Hepatocyte (in vitro differentiated cells): Measurements from ENCODE around the gene PLPP4. TPM values are rescaled to one million over a fixed set of nuclear protein-coding genes. Genes with fewer than 3 reads are reported as not detected.

ENCODE experiments used
- DNase-seq: peaks from one replicate; pipeline ENCODE4 v3.0.0-alpha.2; 2016; ENCODE audit warnings: low spot score
- H2AFZ ChIP-seq: fragments of 200-600 bp; sonication (generic); 2 replicates; pipeline ENCODE4 v1.6.0; 2016; ENCODE audit warnings: antibody characterized with exemption, mild to moderate bottlenecking
- H3K27ac ChIP-seq: fragments of 200-600 bp; sonication (generic); 2 replicates; pipeline ENCODE4 v1.5.1; 2016; ENCODE audit warnings: mild to moderate bottlenecking
- H3K27me3 ChIP-seq: fragments of 200-600 bp; sonication (generic); 2 replicates; pipeline ENCODE4 v1.6.1; 2016
- H3K36me3 ChIP-seq: fragments of 200-600 bp; sonication (generic); replicated peaks from 2 replicates; pipeline ENCODE4 v1.5.1; 2016; ENCODE audit warnings: low read depth; ENCODE audit not compliant: insufficient read depth
- H3K4me1 ChIP-seq: fragments of 200-600 bp; sonication (generic); 2 replicates; pipeline ENCODE4 v1.5.1; 2016; ENCODE audit warnings: mild to moderate bottlenecking, moderate library complexity; ENCODE audit not compliant: insufficient read depth
- H3K4me2 ChIP-seq: fragments of 200-600 bp; sonication (generic); 2 replicates; pipeline ENCODE4 v1.6.0; 2016
- H3K4me3 ChIP-seq: fragments of 200-600 bp; sonication (generic); 2 replicates; pipeline ENCODE4 v1.5.1; 2016; ENCODE audit warnings: mild to moderate bottlenecking
- H3K79me2 ChIP-seq: fragments of 200-600 bp; sonication (generic); 2 replicates; pipeline ENCODE4 v1.6.0; 2017; ENCODE audit warnings: mild to moderate bottlenecking
- H3K9me2 ChIP-seq: fragments of 200-600 bp; sonication (generic); replicated peaks from 2 replicates; pipeline ENCODE4 v1.6.0; 2017; ENCODE audit warnings: mild to moderate bottlenecking; ENCODE audit not compliant: insufficient read depth
- H3K9me3 ChIP-seq: fragments of 200-600 bp; sonication (generic); 2 replicates; pipeline ENCODE4 v1.5.1; 2016; ENCODE audit warnings: low read depth, mild to moderate bottlenecking
- H4K20me1 ChIP-seq: fragments of 200-600 bp; sonication (generic); 2 replicates; pipeline ENCODE4 v1.6.0; 2016; ENCODE audit warnings: mild to moderate bottlenecking; ENCODE audit not compliant: insufficient read depth, poor library complexity, severe bottlenecking
- CTCF ChIP-seq: fragments of 200-600 bp; sonication (generic); IDR thresholded peaks from 2 replicates; pipeline ENCODE4 v1.5.1; 2016; ENCODE audit warnings: antibody characterized with exemption, mild to moderate bottlenecking; ENCODE audit not compliant: poor library complexity
- EZH2 ChIP-seq: fragments of 200-600 bp; sonication (generic); IDR thresholded peaks from 2 replicates; pipeline ENCODE4 v1.6.1; 2016; ENCODE audit warnings: antibody characterized with exemption, mild to moderate bottlenecking, borderline replicate concordance
- EZH2phosphoT487 ChIP-seq: fragments of 200-600 bp; sonication (generic); IDR thresholded peaks from one replicate; pipeline ENCODE4 v1.6.1; 2018; ENCODE audit warnings: antibody characterized with exemption, mild to moderate bottlenecking, low read depth, moderate library complexity; ENCODE audit not compliant: unreplicated experiment, severe bottlenecking
- WGBS: methylation state at CpG from one replicate; pipeline ENCODE4 v1.1.6; 2016; ENCODE audit warnings: low lambda C conversion rate; ENCODE audit errors: missing lambda C conversion rate; 5-methylcytosine and 5-hydroxymethylcytosine counted together
- polyA plus RNA-seq: library from polyadenylated mRNA; unstranded; fragments of >200 nt; fragmentation: Nextera tagmentation; extraction: Ambion mirVana; gene quantifications from 2 replicates; pipeline ENCODE4 v1.2.1, GENCODE V29; 2016
- total RNA-seq: library from RNA; depleted of rRNA; stranded (reverse); fragments of >200 nt; gene quantifications from 2 replicates; pipeline ENCODE4 v1.2.3, GENCODE V29; 2014

PLPP4 gene
- total and polyA plus RNA-seq, 2 experiments from 2014 or later, result 3.4 to 10.8 TPM

GRCh38 chr10:120422457-120422856 is 34.6 kb upstream of the PLPP4 start:
- no peak overlapping the region for H3K4me2 ChIP-seq
- H3K27me3 ChIP-seq, result no peaks in the 10 kb centered on the region
- H3K79me2 ChIP-seq, result no peaks in the 10 kb centered on the region
- whole genome bisulfite sequencing, result 60% methylated on average over 7 of the region's 7 CpGs
- H3K9me2 ChIP-seq, result no peaks in the 10 kb centered on the region
- H3K36me3 ChIP-seq, result no peaks in the 10 kb centered on the region
- H3K27ac ChIP-seq, result no peak overlapping the region
- peak; percentile 15 for DNase-seq
- H3K4me1 ChIP-seq, result no peaks in the 10 kb centered on the region
- H4K20me1 ChIP-seq, result no peaks in the 10 kb centered on the region
- no peak overlapping the region for H2AFZ ChIP-seq
- no peaks in the 10 kb centered on the region for H3K9me3 ChIP-seq
- TF ChIP-seq EZH2 (no peak), CTCF (no peak), EZH2phosphoT487 (no peak)
- no peak overlapping the region for H3K4me3 ChIP-seq

DNA sequence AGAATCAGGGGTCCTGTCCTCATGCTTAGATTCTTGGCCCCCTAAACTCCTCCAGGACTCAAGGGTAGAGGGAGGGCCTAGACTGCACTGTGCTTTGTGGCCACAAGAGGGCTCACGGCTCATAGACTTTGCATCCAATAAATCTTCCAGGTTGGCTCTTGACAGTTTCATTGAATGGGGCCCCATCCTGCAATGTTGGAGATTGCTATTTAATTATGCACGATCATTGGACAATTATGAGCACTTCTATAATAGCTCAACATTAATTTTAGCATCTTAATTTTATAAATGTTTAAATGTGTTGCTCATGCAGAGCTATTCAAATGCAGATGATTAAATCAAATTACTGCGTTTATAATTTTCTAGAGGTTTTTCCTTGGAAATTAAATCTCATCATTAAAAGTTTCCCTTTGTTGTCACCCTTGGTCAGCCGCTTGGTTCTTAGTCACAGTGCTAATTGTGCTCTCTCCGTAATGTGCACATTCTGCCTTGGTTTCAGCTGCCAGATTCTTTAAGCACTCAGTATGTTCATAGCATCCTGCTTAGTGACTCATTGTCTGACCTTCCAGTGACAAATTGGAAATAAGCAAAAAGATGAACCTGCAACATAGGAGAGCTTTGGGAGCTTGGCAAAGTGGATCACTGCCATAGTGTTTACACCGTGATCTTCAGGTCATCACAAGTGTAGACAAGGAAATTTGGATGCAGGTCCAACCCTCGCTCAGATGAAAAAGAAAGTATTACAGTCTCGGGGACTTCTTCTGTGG is 33.4 kb upstream of the PLPP4 start:
- Histone ChIP-seq H3K4me3 (no peak overlapping the region), H3K9me2 (no peaks in the 10 kb centered on the region), H3K27ac (no peak overlapping the region), H3K4me2 (no peak overlapping the region), H3K36me3 (no peaks in the 10 kb centered on the region), H4K20me1 (no peaks in the 10 kb centered on the region), H2AFZ (no peak overlapping the region), H3K79me2 (no peaks in the 10 kb centered on the region), H3K4me1 (no peaks in the 10 kb centered on the region), H3K9me3 (no peaks in the 10 kb centered on the region), H3K27me3 (no peaks in the 10 kb centered on the region)
- TF ChIP-seq CTCF (peak; percentile 85), EZH2phosphoT487 (no peak)
- 61% methylated on average over 8 of the region's 8 CpGs for WGBS
- DNase-seq, result peak; percentile 72

DNA sequence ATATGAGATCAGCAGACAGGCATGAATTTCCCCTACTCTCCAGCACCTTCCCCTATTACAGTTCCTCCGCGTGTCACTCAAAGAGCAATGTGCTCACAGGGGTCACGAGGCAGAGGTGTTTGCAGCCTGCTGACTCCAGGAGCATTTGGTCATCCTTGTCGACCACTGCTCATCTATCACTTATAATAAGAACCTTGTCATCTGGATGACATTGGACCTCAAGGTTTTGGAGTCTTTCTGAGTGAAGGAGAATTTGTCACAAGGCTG is 32.9 kb upstream of the PLPP4 start:
- H3K27me3 ChIP-seq, result no peaks in the 10 kb centered on the region
- H3K4me3 ChIP-seq, result no peak overlapping the region
- TF ChIP-seq EZH2phosphoT487 (no peak), EZH2 (no peak), CTCF (no peak)
- no peaks in the 10 kb centered on the region for H4K20me1 ChIP-seq
- no peak overlapping the region for H3K27ac ChIP-seq
- DNase-seq, result no peak
- H3K36me3 ChIP-seq, result no peaks in the 10 kb centered on the region
- no peaks in the 10 kb centered on the region for H3K9me3 ChIP-seq
- no peak overlapping the region for H3K4me2 ChIP-seq
- no peaks in the 10 kb centered on the region for H3K9me2 ChIP-seq
- no peaks in the 10 kb centered on the region for H3K79me2 ChIP-seq
- no peaks in the 10 kb centered on the region for H3K4me1 ChIP-seq
- no peak overlapping the region for H2AFZ ChIP-seq
- 97% methylated on average over 4 of the region's 4 CpGs for whole genome bisulfite sequencing
